HG03457 (cell line): Measurements from ENCODE around the gene SLC35F3.

Experiments
- ATAC-seq: cut with Tn5 transposase; IDR thresholded peaks from one replicate; pipeline ENCODE4 v1.9.1; 2021; ENCODE audit warnings: moderate number of reproducible peaks; ENCODE audit not compliant: unreplicated experiment

The SLC35F3 gene

DNA sequence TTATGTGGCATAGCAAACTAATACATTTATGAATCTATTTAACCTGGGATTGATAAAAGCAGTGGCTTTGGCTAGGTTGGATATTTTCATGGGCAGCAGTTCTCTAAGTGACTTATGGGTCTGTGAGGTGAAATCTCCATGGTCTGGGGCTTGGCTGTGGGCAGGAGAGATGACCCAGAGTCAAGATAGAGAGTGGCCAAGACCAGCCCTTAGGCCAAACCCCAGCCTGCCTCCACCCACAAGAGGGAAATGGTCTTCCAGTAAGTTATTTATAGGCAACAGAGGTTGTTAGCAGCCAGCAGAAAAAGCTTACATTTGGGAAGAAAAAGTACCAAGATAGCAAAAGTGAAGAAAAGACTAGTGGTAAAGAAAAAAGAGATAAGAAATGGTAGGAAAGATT is 61.4 kb downstream of the SLC35F3 start:
- no peak for ATAC-seq

DNA sequence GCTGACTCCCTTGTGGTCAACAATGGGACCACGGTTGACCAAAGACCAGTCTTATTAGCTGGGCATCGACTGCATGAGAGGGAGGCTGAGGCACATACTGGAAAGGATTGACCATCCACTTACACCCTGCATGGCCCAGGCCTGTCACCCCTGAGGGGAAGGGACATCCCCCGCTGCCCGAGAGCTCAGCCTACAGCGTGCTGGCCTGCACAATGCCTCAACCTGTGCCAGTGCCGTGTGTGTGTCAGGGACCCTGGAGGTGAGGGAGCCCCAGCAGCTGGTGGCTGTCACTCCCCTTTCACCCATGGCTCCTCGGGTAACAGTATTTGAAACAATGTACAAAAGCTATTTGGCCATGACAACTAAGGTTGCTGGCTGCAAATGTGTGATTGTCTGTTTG is 67.3 kb downstream of the SLC35F3 start:
- no peak for ATAC-seq

- no peak for ATAC-seq
These were observed 68.1 kb downstream of the SLC35F3 start for GRCh38 chr1:233972563-233972950.

GRCh38 chr1:233972951-233973635 is 68.6 kb downstream of the SLC35F3 start:
- no peak for ATAC-seq

GRCh38 chr1:233975486-233975885 is 71.0 kb downstream of the SLC35F3 start:
- no peak for ATAC-seq

- no peak for ATAC-seq
These were observed 76.7 kb downstream of the SLC35F3 start for GRCh38 chr1:233981042-233981675.

DNA sequence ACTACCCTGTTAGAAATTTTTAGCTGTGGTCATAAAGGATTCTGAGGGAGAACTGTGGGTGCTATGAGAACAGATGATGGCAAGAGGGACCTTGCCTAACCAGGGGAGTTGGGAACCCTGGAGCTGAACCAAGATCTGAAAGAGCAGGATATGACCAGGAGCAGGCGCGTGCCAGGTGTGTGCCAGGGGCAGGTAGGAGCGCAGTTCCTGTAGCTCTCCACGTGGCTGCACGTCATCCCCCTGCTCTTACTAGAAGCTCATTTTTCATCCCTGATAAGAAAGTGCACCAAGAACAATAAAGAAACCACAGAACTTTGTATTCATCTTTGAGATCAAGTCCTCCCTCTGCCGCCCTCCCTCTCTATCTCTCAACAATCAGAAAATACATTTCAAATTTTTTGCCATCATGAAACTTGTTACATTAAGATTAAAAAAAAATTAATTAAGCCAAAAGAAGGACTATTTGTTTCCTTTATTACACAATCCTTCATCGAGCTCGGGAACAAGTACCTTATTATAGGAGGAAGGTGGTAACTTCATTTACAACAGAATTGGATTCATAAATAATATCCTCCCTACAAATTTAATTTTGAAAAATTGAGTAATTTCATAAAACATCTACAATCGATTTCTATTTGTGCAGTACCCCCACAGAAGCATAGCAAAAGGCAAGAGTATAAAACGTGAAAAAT is 78.5 kb downstream of the SLC35F3 start:
- ATAC-seq: no peak

- no peak for ATAC-seq
These were observed 79.3 kb downstream of the SLC35F3 start for GRCh38 chr1:233983811-233984210.

DNA sequence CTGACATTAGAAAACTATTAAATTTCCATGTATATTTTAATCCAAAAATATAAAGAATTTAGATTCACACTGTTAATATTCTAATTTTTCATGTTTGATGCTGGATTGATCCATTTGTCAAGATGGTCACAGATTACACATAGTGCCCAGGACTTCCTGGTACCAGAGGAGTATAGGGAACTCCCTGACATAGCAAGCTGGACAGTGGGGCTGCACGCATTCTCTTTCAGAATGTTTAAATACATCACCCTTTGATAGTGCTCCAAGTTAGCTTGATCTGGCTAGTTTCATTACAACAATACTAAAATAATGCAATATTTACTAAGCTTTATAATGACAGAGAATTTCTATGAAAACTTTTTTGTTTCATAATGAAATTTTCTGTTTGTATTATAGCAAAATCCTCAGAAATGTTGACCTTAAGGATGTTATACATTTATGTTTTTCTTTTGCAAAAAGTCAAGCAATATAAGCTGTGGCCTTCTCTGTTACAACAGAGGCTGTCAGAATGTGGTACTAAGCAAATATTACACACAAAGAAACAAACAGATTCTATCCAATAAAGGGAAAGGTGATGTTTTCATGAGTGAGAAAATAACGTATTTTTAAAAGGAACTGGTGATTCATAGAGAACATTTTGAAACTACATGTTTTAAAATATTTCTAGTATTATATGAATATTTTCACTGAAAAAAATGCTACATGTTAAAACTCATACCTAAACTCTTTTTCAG is 84.7 kb downstream of the SLC35F3 start:
- ATAC-seq: no peak

DNA sequence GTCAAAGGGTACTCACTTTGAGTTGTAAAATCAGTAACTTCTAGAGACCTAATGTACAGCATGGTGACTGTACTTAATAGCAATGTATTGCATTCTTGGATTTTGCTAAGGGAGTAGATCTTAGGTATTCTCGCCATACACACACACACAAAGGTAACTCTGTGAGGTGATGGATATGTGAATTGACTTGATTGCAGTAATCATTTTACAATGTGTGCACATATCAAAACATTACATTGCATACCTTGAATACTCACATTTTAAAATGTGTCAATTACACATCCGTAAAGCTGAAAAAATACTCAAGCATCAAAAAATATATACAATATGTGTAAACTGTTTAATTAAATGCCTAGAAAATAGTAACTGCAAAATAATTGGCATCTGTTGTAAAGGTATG is 86.0 kb downstream of the SLC35F3 start:
- no peak for ATAC-seq

DNA sequence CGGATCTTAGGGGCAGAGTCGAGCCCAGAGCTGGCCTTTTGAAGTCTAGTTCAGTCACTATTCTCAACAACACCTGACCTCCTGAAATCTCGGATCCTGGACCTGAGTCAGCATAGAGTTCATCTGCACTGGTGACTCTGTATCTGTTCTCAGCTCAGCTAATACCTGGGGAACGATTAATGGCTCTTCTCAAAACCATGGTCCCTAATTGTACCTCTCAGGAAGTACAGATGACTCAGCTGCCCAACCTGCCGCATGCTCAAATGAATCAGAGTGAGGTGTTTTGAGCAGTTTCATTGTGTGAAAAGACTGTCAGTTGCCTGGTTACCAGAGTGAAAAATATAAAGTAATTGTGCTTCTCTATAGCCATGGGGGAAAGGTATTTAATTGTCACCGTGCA is 89.2 kb downstream of the SLC35F3 start:
- ATAC-seq: no peak

GRCh38 chr1:233994112-233994511 is 89.6 kb downstream of the SLC35F3 start:
- ATAC-seq: no peak

DNA sequence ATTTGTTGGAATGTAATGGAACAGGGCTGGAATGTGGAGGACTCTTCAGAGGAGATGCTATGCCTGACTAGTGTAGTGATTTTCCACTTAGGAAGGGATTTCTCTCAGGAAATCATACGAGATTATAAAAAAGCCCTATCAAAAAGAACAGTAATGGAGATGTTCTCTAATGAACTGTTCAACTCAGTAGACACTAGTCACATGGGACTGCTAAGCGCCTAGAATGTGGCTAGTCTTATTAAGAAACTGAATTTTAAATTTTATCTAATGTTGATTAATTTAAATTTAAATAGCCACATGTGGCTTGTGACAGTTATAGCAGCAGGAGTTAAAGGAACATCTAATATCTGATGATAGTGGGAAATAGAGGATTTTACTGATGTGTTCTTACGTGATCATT is 94.0 kb downstream of the SLC35F3 start:
- ATAC-seq: no peak

- no peak for ATAC-seq
These were observed 94.4 kb downstream of the SLC35F3 start for GRCh38 chr1:233998891-233999290.

DNA sequence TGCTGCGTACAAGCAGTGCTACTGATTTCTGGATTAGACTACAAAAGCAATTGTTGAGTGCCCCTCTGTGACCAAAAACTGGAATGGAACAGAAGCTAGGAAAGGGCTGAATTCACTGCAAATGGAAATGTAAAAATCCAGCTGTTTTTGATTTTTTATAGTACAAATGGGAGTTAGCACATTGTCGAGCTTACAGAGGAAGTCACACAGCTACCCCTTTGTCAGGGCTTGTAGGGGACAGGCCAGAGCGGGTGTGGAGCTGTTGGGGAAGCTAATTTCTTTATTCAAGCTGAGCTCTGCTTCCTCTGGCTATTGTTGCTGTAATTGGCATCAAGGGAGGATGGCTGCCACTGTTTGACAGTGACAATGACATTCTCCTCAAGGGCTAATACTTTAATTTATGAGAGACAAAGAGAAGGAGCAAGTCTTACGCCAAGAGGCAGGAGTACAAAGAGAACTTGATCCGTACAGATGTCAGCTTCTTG is 96.1 kb downstream of the SLC35F3 start:
- ATAC-seq: no peak

GRCh38 chr1:234001817-234002216 is 97.3 kb downstream of the SLC35F3 start:
- no peak for ATAC-seq

DNA sequence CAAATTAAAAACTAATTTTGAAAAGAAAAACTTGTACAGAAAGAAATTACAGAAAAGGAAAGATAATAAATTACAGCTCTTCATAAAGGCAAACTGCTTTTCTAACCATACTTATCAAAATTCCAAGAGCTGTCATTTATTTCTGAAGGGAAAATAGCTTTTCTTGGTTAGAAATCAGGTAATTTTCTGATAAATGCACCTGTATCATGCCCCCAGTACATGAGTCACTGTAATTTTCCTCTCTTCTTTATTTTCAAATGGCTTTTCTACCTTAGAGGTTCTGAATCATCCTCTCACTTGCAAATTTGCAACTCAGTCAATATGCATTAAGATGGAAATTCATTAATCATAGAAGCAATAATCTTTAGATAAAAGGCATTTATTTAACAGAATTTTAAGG is 100.1 kb downstream of the SLC35F3 start:
- no peak for ATAC-seq

DNA sequence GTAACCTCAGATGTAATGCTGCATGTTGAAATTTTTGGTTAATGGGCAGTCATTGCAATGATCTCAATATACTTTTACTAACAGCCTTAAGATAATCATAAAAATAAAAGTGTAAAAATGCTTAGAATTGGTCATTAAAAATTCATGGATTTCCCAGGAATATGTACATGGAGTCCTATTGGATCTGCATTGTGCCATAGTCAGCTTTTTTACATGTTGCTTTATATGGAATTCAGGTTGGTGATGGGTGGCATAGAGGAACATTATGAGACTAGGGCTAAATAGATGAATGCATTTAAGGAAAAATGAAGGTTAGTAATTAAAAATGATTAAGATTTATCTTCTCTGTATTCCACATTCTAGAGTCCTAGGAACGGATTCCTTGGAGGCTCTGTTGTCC is 103.2 kb downstream of the SLC35F3 start:
- ATAC-seq: no peak

- no peak for ATAC-seq
These were observed 104.1 kb downstream of the SLC35F3 start for GRCh38 chr1:234008591-234008990.

GRCh38 chr1:234009668-234010067 is 105.2 kb downstream of the SLC35F3 start:
- ATAC-seq: no peak

DNA sequence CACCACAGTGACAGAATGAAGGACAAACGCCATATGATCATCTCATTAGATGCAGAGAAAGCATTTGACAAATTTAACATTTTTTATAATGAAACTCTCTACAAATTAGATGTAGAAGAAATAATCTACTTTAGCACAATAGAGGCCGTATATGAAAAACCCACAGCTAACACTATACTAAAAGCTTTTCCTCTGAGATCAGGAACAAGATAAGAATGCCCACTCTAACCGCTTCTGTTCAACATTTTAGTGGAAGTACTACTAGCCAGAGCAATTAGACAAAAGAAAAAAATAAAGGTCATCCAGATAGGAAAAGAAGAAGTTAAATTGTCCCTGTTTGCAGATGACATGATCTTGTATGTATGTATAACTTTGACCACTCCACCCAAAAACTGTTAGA is 109.7 kb downstream of the SLC35F3 start:
- ATAC-seq: no peak
